ENCODE results near the gene PKD2L2. TPM values are rescaled to one million over a fixed set of nuclear protein-coding genes. Genes with fewer than 3 reads are reported as not detected.

PKD2L2 gene
- total and polyA plus RNA-seq, 9 donors = 0.05 to 0.20 TPM; not detected in 7

DNA sequence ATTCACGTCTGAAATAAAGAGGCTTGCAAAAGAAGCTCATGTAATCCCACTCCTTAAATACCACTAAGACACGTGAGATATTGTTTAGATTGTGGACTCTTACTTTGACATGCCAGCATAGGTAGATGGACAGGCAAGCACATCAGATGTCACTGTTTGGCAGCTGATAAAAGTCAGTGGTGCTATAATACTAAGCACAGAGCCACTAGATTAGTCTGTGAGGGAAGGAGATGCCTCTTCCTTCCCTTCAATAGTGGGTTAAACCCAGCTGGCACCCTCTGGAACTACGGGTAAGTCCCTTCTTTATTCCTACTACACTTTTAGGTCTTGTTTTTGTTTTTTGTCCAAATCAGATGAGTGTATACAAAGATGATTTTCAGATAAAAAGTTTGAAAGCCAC, 21.6 kb upstream of the PKD2L2 start, which contains the start of gene MYOT:
MYOT (plus strand) TSS at position 197 of the 400 bp plus-strand sequence. CDS start 2,792 bp downstream, outside the sequence.
- DNase-seq = no peak
- Histone ChIP-seq H3K9me3 (no peaks in the 10 kb centered on the region), H3K27ac (no peak within 1 kb of the TSS), H3K27me3 (no peaks in the 10 kb centered on the region), H3K4me3 (no peak within 1 kb of the TSS), H3K36me3 (no peaks in the 10 kb centered on the region), H3K4me1 (ENCODE audit: insufficient read depth) (no peaks in the 10 kb centered on the region)
- intact Hi-C loops (cut with DNase I) = no loop called here
- 73 to 80% (median 79%) methylated on average over 3 of the region's 3 CpGs for WGBS, 3 donors
- TF ChIP-seq, protein P1, sequence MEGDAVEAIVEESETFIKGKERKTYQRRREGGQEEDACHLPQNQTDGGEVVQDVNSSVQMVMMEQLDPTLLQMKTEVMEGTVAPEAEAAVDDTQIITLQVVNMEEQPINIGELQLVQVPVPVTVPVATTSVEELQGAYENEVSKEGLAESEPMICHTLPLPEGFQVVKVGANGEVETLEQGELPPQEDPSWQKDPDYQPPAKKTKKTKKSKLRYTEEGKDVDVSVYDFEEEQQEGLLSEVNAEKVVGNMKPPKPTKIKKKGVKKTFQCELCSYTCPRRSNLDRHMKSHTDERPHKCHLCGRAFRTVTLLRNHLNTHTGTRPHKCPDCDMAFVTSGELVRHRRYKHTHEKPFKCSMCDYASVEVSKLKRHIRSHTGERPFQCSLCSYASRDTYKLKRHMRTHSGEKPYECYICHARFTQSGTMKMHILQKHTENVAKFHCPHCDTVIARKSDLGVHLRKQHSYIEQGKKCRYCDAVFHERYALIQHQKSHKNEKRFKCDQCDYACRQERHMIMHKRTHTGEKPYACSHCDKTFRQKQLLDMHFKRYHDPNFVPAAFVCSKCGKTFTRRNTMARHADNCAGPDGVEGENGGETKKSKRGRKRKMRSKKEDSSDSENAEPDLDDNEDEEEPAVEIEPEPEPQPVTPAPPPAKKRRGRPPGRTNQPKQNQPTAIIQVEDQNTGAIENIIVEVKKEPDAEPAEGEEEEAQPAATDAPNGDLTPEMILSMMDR (IDR thresholded peaks at IDR 0.05) = no peak
- TF ChIP-seq EP300 (IDR thresholded peaks at IDR 0.05) = no peak
- no peak for TF ChIP-seq POLR2A (IDR thresholded peaks at IDR 0.05)

DNA sequence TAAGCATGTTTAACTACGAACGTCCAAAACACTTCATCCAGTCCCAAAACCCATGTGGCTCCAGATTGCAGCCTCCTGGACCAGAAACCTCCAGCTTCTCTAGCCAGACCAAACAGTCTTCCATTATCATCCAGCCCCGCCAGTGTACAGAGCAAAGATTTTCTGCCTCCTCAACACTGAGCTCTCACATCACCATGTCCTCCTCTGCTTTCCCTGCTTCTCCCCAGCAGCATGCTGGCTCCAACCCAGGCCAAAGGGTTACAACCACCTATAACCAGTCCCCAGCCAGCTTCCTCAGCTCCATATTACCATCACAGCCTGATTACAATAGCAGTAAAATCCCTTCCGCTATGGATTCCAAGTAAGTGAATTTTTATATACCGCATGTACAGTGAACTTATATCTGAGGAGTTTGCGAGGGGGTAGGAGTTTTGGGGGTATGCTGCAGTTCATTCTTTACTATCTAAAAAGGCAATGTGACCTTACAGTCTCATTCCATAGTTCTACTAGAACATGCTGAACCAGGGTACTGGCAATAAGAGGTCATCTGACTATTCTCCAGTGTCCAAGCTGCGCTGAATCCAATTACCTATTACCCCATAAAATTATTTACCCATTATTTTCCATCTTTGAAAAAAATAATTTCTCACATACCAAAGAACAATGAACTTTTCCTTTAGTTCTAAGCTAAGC, 18.5 kb upstream of the PKD2L2 start:
- no peak overlapping the region for H3K4me3 ChIP-seq
- H3K4me1 ChIP-seq (ENCODE audit: insufficient read depth) = no peaks in the 10 kb centered on the region
- intact Hi-C loops (cut with DNase I) = no loop called here
- WGBS, 3 donors = 93 to 95% (median 94%) methylated on average over 7 of the region's 7 CpGs
- no peak for DNase-seq
- no peaks in the 10 kb centered on the region for H3K36me3 ChIP-seq
- no peaks in the 10 kb centered on the region for H3K27me3 ChIP-seq
- H3K9me3 ChIP-seq = no peaks in the 10 kb centered on the region
- no peak overlapping the region for H3K27ac ChIP-seq
- TF ChIP-seq EP300 (IDR thresholded peaks at IDR 0.05) = no peak
- TF ChIP-seq, protein P1 (IDR thresholded peaks at IDR 0.05) = no peak
- TF ChIP-seq POLR2A (IDR thresholded peaks at IDR 0.05) = no peak

DNA sequence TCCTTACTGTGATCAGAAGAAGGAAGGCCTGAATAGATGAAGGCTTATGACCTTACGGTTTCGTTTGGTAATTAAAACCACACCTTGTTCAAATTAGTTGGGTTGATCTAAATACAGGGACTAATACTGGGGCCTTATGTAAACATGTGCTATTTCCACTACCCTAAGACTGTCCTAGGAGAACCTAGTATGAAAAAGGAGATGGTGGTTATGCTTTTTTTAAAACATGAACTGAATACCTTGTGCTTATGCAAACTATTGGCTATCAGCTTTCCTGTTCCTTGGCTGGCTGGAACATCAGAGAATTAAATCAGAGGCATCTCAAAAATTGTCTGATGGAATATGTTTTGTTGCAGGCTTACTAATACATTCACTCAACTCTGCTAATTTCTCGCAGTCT, 17.7 kb upstream of the PKD2L2 start:
- Histone ChIP-seq H3K27me3 (no peaks in the 10 kb centered on the region), H3K36me3 (no peaks in the 10 kb centered on the region), H3K27ac (no peak overlapping the region), H3K4me1 (ENCODE audit: insufficient read depth) (no peaks in the 10 kb centered on the region), H3K9me3 (no peaks in the 10 kb centered on the region), H3K4me3 (no peak overlapping the region)
- intact Hi-C loops (cut with DNase I) = no loop called here
- TF ChIP-seq EP300 (IDR thresholded peaks at IDR 0.05) = no peak
- TF ChIP-seq, protein P1 (IDR thresholded peaks at IDR 0.05) = no peak
- no peak for DNase-seq
- WGBS, 3 donors = 93 to 94% (median 93%) methylated on average over 3 of the region's 3 CpGs

DNA sequence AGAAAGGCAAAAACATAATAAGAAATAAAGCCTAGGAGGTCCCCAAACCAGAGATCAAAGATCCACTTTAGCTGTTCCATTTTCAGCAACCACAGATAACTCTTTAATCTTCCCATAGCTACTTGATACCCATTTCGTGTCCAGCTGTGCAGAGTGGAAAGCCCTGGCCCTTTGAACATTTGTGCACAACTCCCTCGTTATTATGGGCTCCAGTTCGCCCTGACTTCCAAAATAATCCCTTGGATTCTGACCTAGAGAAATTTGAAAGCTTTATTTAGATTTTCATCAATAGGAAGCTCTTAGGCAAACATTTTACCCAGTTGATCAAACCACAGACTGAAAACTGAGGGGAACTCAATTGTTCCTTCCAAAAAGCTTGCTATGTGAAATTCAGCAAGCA, 16.8 kb upstream of the PKD2L2 start:
- 74 to 86% (median 76%) methylated on average over 3 of the region's 3 CpGs for WGBS, 3 donors
- no peaks in the 10 kb centered on the region for H3K36me3 ChIP-seq

More for the DNA sequence above, 16.8 kb upstream of the PKD2L2 start:
- TF ChIP-seq POLR2A (IDR thresholded peaks at IDR 0.05) (no peak), EP300 (IDR thresholded peaks at IDR 0.05) (no peak)
- TF ChIP-seq, protein P1 (IDR thresholded peaks at IDR 0.05) = no peak
- H3K4me3 ChIP-seq = no peak overlapping the region
- DNase-seq = no peak
- no peaks in the 10 kb centered on the region for H3K9me3 ChIP-seq
- H3K4me1 ChIP-seq (ENCODE audit: insufficient read depth) = no peaks in the 10 kb centered on the region
- intact Hi-C loops (cut with DNase I) = no loop called here
- no peak overlapping the region for H3K27ac ChIP-seq
- no peaks in the 10 kb centered on the region for H3K27me3 ChIP-seq

Measured in ovary (tissue), 9 donors.